Astrocyte of the spinal cord (primary cell): ENCODE results near the gene RAPGEF2.

Experiments
- DNase-seq: peaks from one replicate; pipeline ENCODE4 v3.0.0; 2011; ENCODE audit warnings: low read depth, low spot score
- H3K4me3 ChIP-seq: 2 replicates; pipeline ENCODE4 v1.5.1; 2011; ENCODE audit warnings: low read depth, mild to moderate bottlenecking, low read length, moderate library complexity
- in situ Hi-C: cut with HindIII; loops from 2 replicates; pipeline ENCODE4 v1.10.0; 2017; ENCODE audit warnings: low sequenced_read_pairs
- TF ChIP-seq, protein P1 (sequence below): IDR thresholded peaks from 2 replicates; pipeline ENCODE4 v1.5.1; 2012; ENCODE audit warnings: low read depth, mild to moderate bottlenecking, low read length, inconsistent platforms

The RAPGEF2 gene

DNA sequence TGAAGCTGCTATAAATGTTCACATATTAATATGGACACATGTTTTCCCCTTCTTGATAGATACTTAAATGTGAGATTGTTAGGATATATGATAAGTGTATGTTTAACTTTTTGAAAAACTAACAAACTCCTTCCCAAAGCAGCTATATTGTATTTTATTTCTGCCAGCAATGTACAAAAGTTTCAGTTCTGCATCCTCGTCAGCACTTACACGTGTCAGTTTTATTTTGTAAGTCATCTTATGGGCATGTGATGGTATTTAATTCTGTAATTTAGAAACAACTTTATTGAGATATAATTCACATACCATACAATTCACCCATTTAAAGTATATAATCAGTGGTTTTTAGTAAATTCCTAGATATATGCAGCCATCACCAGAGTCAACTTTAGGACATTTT lies 31.6 kb downstream of the RAPGEF2 start:
- no peak overlapping the region for H3K4me3 ChIP-seq
- TF ChIP-seq, protein P1, sequence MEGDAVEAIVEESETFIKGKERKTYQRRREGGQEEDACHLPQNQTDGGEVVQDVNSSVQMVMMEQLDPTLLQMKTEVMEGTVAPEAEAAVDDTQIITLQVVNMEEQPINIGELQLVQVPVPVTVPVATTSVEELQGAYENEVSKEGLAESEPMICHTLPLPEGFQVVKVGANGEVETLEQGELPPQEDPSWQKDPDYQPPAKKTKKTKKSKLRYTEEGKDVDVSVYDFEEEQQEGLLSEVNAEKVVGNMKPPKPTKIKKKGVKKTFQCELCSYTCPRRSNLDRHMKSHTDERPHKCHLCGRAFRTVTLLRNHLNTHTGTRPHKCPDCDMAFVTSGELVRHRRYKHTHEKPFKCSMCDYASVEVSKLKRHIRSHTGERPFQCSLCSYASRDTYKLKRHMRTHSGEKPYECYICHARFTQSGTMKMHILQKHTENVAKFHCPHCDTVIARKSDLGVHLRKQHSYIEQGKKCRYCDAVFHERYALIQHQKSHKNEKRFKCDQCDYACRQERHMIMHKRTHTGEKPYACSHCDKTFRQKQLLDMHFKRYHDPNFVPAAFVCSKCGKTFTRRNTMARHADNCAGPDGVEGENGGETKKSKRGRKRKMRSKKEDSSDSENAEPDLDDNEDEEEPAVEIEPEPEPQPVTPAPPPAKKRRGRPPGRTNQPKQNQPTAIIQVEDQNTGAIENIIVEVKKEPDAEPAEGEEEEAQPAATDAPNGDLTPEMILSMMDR, result no peak
- in situ Hi-C loops, result no loop called here
- no peak for DNase-seq

DNA sequence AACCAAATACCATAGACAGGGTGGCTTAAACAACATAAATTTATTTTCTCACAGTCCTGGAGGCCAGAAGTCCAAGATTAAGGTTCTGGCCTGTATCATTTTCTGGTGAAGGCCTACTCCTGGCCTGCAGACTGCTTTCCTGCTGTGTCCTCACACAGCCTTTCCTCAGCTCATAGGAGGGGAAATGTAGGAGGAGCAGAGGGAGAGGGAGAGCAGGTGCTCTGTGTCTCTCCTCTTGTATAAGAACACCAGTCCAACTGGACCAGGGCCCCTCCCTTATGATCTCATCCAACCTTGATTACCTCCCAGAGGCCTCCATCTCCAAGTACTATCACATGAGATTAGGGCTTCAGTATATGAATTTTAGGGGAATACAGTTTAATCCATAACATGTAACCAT lies 34.3 kb downstream of the RAPGEF2 start:
- in situ Hi-C loops, result no loop called here
- DNase-seq, result no peak
- H3K4me3 ChIP-seq, result no peak overlapping the region
- TF ChIP-seq, protein P1, result no peak

- in situ Hi-C loops, result no loop called here
- TF ChIP-seq, protein P1, result no peak
- no peak for DNase-seq
- no peak overlapping the region for H3K4me3 ChIP-seq
Observed at GRCh38 chr4:159138436-159138835, 35.6 kb downstream of the RAPGEF2 start.

DNA sequence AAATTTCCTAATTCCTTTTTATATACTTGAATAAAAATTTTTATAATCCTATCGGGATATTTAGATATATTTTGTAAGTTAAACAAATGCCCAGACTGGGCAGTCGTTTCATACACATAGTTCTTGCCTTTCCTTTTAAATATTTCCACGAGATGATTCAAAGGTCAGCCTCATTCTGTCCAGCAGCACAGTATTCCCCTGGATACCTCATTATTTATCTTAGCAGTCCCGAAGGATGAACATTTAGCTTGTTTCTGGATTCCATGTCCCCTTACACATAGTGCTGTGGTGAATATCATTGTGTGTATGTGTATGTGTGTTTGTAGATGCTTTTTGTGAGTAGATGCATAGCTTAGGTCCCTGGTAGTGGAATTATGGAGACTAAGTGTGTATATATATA lies 38.3 kb downstream of the RAPGEF2 start:
- DNase-seq, result peak; percentile 32

DNA sequence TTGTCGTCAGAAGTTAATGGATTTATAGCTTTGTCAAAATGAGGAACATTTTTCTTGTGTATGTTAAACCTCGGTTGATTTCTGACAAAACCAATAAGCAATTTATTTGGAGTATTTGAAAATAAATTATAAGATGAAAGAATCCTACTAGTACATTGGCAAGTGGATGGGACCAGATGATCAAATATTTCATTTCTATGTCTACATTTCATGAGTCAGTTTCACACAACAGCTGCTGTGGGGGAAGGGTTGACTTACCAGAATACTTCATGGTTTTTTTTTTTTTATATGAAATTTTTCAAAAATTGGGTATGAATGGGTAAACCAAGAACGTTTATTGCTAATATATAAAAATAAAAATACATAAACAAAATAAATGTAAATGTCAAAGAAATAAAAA lies 39.4 kb downstream of the RAPGEF2 start:
- TF ChIP-seq, protein P1, result no peak
- DNase-seq, result peak; percentile 33
- in situ Hi-C loops, result no loop called here
- H3K4me3 ChIP-seq, result no peak overlapping the region

More for the DNA sequence above, 38.3 kb downstream of the RAPGEF2 start:
- in situ Hi-C loops, result no loop called here
- no peak overlapping the region for H3K4me3 ChIP-seq
- TF ChIP-seq, protein P1, result no peak

- no peak overlapping the region for H3K4me3 ChIP-seq
- TF ChIP-seq, protein P1, result no peak
- no peak for DNase-seq
- in situ Hi-C loops, result no loop called here
Observed at GRCh38 chr4:159142681-159143384, 40.0 kb downstream of the RAPGEF2 start.

DNA sequence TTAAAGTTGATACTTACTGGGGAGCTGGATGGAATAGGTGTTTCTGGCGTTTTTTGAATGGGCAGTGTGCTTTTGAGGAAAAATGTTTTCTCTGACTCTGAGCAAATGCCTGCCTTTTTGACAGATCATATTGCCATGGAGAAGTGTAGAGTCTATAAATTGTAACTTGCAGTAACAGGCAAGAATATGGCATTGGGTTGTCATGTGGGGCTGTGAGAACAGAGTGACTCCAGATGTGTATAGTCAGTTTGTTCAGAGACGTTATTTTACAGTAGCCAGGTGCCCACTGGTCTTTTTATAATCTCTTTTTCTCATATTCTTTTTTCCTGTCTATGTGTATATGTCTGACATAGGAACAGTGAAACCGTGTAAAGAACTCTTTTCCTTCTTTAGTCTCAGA lies 40.8 kb downstream of the RAPGEF2 start:
- TF ChIP-seq, protein P1, result no peak
- H3K4me3 ChIP-seq, result no peak overlapping the region
- DNase-seq, result no peak
- in situ Hi-C loops, result no loop called here
